Stimulated activated CD8-positive, alpha-beta memory T cell treated with anti-CD3 and anti-CD28 coated beads, Interleukin-7, amount 100 ng/mL, for 4 hours (primary cell): ENCODE data around the gene KLK12.
A peak's percentile ranks its signal among the peaks of the same experiment; 100 is the strongest.

ENCODE experiments used
- DNase-seq, 2 donors: peaks; one replicate each; pipeline ENCODE4 v3.0.0-alpha.2; 2020; ENCODE audit warnings: low read depth in 2 of 2

The KLK12 gene

DNA sequence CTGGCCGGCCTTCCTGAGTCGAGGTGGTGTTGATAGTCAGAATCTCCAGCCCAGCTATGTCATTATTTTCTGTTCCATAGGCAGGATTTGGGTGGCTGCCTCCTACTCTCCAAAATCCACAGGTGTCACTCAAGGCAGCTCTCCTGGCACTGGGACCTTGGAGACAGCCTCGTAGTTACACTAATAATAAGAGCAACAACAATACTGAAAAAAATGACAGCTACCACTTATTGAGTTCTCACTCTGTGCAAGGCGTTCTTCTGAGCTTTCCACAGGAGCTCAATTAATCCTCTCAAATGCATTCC, 12.2 kb upstream of the KLK12 start:
- no peak for DNase-seq

DNA sequence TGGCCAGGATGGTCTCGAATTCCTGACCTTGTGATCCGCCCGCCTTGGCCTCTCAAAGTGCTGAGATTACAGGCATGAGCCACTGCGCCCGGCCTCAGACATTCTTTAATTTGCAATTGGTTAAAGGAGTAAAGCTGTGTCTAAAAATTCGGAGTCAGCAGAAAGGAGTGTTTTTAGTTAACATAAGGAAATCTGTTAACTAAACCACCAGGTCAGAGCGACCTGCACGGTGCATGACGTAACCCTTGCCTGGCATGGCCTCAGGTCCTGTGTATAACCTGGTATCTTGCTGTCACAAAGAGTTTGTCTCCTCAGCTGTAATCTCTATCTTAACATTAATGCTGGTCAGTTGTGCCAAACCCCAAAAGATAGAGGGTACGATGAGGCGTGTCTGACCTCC, 9.5 kb upstream of the KLK12 start:
- DNase-seq = no peak

DNA sequence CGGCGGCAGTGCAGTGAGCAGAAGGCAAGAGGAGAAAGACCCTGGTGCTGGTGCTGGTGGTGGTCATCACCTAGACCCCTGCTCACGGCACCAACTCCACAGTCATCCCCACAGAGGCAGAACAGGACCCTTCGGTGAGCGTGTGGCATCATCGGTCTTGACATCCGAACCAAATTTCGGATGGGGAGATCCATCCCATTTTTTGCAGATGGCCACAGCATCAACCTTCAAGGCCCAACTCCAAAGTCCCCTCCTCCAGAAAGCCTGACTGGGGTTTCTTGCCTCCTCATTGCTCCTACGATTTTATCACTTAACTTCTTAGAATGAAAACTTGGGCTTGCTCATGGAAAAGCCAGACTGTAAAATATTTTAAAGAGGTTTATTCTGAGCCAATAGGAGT, 8.7 kb upstream of the KLK12 start:
- no peak for DNase-seq

DNA sequence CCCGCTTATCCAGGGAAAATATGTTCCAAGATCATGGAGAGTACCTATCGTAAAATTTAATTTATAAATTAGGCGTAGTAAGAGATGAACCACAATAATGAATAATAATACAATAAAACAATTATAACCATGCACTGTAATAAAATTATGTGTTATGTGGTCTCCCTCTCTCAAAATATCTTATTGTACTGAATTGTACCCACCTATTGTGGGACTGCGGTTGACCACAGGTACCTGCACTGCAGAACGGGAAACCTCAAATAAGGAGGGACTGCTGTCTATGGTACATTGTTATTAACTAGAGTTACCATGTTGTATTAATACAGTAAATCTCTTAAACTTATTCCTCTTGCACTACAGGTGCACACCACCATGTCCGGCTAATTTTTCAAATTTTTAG, 5.3 kb upstream of the KLK12 start:
- DNase-seq = no peak

GRCh38 chr19:51036519-51036918, 1.7 kb upstream of the KLK12 start:
- DNase-seq = no peak

GRCh38 chr19:51031880-51032225, 2.9 kb downstream of the KLK12 start:
- no peak for DNase-seq

- DNase-seq = no peak
Observed at GRCh38 chr19:51031220-51031879, 3.5 kb downstream of the KLK12 start.

DNA sequence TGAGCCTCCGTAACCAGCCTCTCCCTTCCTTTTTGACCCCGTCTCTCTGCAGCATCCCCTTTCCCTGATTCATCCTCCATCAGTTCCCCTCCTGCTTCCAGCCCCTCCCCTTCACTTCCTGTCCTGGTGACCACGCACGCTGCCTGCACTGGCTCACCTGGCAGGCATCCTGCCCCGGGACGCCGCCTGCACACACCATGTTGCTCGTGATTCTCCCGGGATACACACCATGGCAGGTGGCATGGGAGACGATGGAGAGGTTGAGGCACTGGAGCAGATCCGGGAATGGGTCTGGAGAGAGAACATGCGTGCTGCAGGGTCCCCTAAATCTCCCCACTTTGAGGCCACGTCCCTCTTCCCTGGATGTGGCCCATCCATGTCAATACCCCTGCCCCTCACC, 4.2 kb downstream of the KLK12 start:
- no peak for DNase-seq

- DNase-seq = no peak
Observed at GRCh38 chr19:51029718-51030117, 5.1 kb downstream of the KLK12 start.

DNA sequence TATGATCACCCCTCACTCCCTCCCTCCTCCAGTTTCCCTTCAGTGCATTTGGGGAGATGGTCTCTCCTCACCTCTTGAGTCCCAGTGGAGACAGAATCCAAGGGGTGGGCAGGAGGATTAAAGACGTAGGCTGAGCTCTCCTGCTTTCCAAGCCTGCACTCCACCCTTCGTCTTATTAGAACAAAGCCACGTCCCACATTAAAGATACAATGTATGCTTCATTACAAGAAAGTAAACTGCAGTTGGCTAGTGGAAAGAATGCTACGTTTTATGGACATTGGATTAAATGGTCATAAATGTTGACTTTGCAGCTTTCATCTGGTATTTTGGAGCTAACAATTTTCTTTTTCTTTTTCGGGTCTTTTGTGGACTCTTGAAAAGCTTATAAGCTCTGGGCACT, 6.9 kb downstream of the KLK12 start:
- no peak for DNase-seq

- DNase-seq = no peak
Observed at GRCh38 chr19:51027126-51027806, 7.5 kb downstream of the KLK12 start.

GRCh38 chr19:51026554-51026831, 8.3 kb downstream of the KLK12 start, which contains the start of gene KLK11:
Gene KLK11, minus strand, starts transcription at chr19:51026616. Its CDS starts 985 bp downstream, at chr19:51025631.
- DNase-seq = no peak

DNA sequence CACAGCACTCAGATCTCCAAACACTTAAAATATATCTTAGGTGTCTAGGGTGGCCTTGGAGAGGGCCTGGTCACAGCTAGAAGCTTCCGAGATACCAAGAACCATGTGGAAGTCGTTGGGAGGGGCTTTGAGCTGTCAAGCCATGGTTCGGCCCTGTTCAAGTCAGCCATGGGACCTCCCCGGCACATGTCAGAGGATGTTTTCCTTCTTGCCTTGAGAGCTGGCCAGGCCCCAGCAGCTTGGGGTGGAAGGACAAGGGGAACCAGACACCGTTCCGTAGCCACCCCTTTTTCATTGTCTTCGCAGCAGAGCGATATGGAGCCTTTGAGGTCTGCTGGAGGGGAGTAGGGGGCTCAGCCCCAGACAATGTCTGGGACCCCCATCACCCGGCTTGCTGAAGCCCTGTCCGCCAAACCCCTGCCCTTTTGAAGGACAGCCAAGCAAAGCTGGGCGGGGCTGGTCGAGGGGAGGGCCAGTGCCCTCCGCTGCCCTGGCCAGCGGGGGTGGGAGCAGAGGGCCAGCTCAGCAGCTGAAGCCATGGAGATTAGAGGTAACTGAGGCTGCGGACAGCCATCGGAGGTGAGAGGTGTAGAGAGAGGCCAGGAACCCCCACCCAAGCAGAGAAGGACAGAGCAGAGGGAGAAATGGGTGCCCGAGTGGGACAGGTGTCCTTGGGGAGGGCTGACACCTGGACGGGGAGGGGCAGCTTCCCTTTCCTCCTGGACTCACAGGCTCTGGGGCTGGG, 8.8 kb downstream of the KLK12 start:
- DNase-seq = no peak

DNA sequence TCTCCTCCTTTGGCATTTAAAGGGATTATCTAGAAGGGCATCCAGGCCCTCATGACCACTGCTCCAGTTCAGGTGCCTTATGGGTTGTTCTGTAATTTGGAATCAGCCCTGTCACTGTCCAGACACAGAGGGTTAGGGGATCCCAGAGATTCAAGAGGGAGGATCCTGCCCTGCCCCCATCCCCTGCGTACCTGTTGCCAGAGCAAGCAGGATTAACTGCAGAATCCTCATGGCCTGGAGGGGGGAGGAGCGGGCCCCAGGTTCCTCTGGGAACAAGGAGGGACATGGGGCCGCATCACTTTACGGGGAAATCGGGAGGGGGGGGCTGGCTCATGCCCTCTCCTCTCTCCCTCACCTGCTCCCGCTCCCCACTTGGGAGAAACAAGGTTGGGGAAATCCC, 9.4 kb downstream of the KLK12 start:
- DNase-seq = no peak

GRCh38 chr19:51024924-51025323, 9.9 kb downstream of the KLK12 start:
- DNase-seq = no peak

DNA sequence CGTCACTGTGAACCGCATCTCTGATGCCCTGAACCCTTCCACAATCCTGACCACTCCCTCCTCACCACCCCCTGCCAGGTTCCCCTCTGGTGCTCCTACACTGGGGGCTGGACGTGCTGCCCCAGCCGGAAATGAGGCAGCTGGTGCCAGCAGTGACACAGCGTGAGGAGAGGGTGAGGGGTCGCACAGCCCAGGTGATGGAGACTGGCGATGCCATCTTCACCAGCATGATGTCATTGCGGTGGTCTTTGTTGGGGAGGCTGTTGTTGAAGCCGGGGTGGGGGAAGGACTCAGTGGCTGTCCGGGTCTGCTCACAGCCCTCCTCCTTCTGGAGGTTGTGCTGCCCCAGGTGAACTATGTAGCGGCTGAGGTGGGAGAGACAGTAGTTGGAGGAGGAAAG, 10.9 kb downstream of the KLK12 start:
- no peak for DNase-seq

- no peak for DNase-seq
Observed at GRCh38 chr19:51022526-51022925, 12.3 kb downstream of the KLK12 start.

DNA sequence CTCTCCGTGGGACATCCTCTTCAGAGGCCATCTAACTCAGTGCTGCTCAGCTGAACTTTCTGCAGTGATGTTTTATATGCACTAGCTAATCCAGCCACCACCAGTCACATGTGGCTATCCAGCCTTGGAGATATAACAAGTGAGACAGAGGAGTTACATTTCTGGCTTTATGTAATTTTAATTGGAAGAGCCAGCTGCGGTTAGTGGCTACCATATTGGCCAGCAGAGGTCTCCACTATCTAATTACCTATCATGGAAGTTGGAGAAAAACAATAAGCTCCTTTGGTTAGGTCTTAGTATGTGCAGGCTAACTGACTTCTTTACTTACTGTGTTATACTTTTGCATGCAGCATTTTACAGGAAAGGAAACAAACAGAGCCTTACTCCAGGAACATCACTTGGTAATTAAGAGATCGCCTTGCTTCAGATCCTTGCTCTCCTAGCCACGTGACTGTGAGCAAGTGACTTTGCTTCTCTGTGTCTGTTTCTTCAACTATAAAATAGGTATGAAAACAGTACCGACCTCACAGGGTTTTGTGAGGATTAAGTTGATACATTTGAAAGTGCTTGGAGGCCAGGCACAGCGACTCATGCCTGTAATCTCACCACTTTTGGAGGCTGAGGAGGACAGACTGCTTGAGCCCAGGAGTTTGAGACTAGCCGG, 13.7 kb downstream of the KLK12 start:
- no peak for DNase-seq

DNA sequence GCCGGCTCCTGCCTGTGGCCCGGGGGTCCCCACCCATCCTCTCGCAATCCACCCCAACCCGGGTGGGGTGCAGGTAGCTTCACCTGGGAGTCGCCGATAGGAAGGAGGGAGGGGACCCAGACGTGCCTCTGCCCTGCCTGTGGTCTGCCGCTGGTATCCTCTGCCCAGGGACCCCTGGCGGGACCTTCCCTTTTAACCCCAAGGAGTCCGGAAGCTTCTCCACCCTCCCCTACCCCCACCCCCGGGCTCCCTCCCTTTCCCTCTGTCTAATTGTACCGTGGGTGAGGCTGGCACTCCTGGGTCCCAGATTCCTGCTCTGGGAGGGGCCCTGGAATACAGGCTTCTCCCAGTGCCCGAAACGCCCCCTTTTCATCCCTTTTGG, 15.3 kb downstream of the KLK12 start, which contains the start of gene KLK10:
Gene KLK10 (minus strand): TSS at position 166 of the 382 bp plus-strand sequence. CDS start 579 bp downstream, outside the sequence.
- DNase-seq = no peak

DNA sequence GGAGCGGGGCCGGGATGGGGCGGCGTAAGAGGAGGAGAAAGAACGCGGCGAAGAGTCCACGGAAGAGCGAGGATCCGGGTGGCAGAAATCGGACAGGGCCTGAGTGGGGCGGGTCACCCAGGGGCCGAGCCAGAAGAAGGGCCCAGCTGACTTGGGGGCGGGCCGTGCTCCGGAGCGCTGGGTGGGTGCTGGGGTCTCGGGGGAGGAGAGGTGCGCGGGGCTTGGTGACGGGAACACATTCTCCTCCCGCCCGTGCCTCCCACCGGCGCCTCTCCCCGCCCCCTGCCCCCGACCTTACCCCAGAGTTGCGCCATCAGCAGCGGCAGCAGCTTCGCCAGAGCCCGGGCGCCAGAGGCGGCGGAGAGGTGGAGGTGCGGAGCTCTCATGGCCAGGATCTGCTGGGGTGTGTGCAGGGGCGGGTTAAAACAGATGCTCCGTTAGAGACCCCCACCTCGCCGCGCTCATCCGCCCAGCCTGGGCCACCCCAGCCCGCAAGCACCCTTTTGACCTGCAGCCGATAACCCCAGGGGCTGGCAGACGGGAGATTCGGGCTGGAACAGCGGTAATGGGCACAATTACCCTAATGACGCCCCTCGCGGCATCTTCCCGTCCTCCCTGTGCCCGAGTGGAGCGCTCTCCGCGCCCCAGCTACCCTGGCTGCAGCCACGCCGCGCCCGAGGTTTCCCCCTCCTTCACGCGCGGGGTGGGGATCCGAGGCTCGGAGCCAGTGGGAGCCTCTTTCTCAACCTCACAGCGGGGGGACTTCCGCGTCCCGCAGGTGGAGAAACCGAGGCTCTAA, 15.9 kb downstream of the KLK12 start:
- no peak for DNase-seq

DNA sequence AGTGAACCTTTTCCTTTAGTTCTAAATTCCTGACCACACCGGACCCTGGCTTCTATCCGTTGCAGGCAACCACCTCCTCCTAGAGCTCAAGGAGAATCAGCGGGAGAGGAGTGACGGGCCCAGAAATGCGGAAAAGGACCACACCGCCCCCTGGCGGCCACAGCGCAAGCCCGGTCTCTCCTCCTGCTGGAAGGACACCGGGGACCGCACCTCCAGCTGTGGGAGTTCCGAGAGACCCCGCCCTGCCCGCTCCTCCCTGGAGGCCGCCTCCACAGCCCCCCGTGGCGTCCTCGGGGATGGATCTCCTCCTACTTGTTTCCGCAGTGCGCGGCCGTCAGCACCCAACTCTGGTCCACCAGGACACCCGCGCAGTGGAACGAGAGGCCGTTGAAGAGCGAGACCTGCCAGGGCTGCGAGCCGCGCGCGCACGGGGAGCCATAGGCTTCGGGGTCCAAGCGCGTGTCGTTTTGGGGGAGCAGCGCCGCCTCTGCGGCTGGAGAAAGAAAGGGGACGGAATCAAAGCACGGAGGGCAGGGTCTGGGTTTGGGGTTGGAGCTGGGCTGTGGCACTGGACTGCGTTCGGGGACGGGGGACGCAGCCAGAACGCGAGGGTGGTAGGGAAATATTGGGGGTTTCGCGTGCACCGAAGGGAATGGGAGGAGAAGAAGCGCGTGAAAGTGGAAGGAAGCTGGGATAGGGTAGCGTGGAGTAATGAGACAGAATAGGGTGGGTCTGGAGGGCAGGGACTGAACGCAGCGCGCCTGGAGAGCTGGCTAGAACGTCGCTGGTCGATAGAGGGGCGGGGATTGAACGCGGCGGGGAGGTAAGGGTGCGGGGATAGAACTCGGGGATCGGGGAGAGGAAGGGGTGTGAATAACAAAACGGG, 17.8 kb downstream of the KLK12 start:
- peak; percentile 12 to 24 for DNase-seq
